Measurements from ENCODE around the gene LEKR1. TPM values are rescaled to one million over a fixed set of nuclear protein-coding genes. Genes with fewer than 3 reads are reported as not detected.

LEKR1 gene
- total and polyA plus RNA-seq, 9 of the 15 experiments (the other 6 are each of a cell fraction or from before 2014, with no cell fraction given) = 0.76 to 1.8 (median 1.2) TPM

DNA sequence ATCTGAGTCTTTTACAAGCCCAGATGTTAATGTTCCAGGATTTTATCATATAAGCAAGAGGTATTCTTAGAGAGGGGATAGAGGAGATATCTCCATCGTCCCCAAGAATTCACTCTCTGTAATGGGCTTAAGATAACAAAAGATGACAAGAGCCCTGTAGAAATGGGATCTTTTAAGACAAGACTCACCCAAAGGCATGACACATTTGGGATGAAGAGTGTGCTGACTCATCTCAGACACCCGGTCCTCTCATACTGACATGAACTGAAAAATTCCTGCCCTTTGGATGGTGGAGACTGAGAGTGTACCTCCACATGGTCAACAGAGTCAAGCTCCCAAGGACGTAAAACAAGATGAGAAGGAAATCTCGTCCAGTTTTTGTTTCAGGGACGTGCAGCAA lies 11.0 kb downstream of the LEKR1 start:
- H3K4me2 ChIP-seq (ENCODE audit: insufficient read depth, low read length) = no peak overlapping the region
- WGBS (ENCODE audit: insufficient coverage, low coverage, missing lambda C conversion rate) = 18% methylated on average over 5 of the region's 5 CpGs
- POLR2A ChIA-PET = interaction anchor here (0.6 to 1.0 kb wide), 2 partner anchors 11 to 148 kb away, joined by 3 to 5 read pairs; partner anchors contain the start of gene LEKR1
- ATAC-seq = peak; percentile 31; the same call in 2 of the 3 replicates
- no peak overlapping the region for H3K27ac ChIP-seq (ENCODE audit: extremely low read depth, low read depth, low read length)
- in situ Hi-C loops (cut with MboI) = no loop called here
- DNase-seq (ENCODE audit: extremely low read depth in 1 of 4, low spot score in 3 of 4) = peak in 2 of 4 experiments; percentile 11 to 40
- no TSS peak for BruUV-seq (replicated peaks)
- no peak overlapping the region for H3K9ac ChIP-seq (ENCODE audit: insufficient read depth in 1 of 2, low read depth in 2 of 2, low read length in 2 of 2)
- no peaks in the 10 kb centered on the region for H3K9me1 ChIP-seq (ENCODE audit: control insufficient read depth, insufficient read depth, low read length)
- H3K9me3 ChIP-seq (replicated peaks; ENCODE audit: control insufficient read depth, insufficient read depth, low read depth, low read length) = no peaks in the 10 kb centered on the region
- no peaks in the 10 kb centered on the region; a peak in 1 of 5 replicates for H3K4me1 ChIP-seq (replicated peaks in 1 of 2; ENCODE audit: control insufficient read depth in 2 of 2, insufficient read depth in 2 of 2, low read length in 2 of 2)
- no peak overlapping the region for H2AFZ ChIP-seq (ENCODE audit: low read depth, low read length)
- H3K27me3 ChIP-seq (ENCODE audit: control insufficient read depth in 2 of 2, insufficient read depth in 2 of 2, low read length in 2 of 2) = no peaks in the 10 kb centered on the region
- no peaks in the 10 kb centered on the region for H3K36me3 ChIP-seq (ENCODE audit: control insufficient read depth, insufficient read depth, low read length)
- H3K79me2 ChIP-seq (ENCODE audit: control insufficient read depth, insufficient read depth, low read length) = no peaks in the 10 kb centered on the region
- intact Hi-C loops (cut with micrococcal nuclease) = no loop called here
- H3K4me3 ChIP-seq = no peak overlapping the region
- FAIRE-seq = peak; percentile 60
- TF ChIP-seq ZBTB1 (CRISPR knock-in tag; IDR thresholded peaks at IDR 0.05; ENCODE audit: borderline replicate concordance, low read depth) (no peak), NR2C2 (CRISPR knock-in tag; IDR thresholded peaks at IDR 0.05) (no peak), NR2C2 (tag; IDR thresholded peaks at IDR 0.05) (no peak), C11orf30 (IDR thresholded peaks at IDR 0.05; ENCODE audit: low read depth) (peak; percentile 76; the same call in 1 of the 2 replicates), ZNF316 (IDR thresholded peaks at IDR 0.05) (peak; percentile 71), RCOR1 (IDR thresholded peaks at IDR 0.05; ENCODE audit: borderline replicate concordance in 1 of 2, low read depth in 2 of 2, low read length in 2 of 2) (0 out of 4 replicates have a peak, but pooled peaks of 1 of the 2 experiments have one; percentile 4), JUND (IDR thresholded peaks at IDR 0.05; ENCODE audit: borderline replicate concordance, low read depth, low read length) (peak; percentile 34; the same call in 1 of the 2 replicates), JUND (tag; IDR thresholded peaks at IDR 0.05; ENCODE audit: borderline replicate concordance, low read depth, low read length) (no peak), CC2D1A (IDR thresholded peaks at IDR 0.05) (no peak), FOSL1 (tag; conservative IDR thresholded peaks at IDR 0.05) (peak; percentile 60), ZNF644 (tag; IDR thresholded peaks at IDR 0.05; ENCODE audit: low read depth) (no peak), MECOM (CRISPR knock-in tag; IDR thresholded peaks at IDR 0.05) (no peak), MAFG (tag; conservative IDR thresholded peaks at IDR 0.05) (peak; percentile 47), TCFL5 (CRISPR knock-in tag; conservative IDR thresholded peaks at IDR 0.05) (no peak), GATA2 (CRISPR knock-in tag; IDR thresholded peaks at IDR 0.05) (no peak), ELF4 (CRISPR knock-in tag; IDR thresholded peaks at IDR 0.05) (no peak), NFE2 (IDR thresholded peaks at IDR 0.05; ENCODE audit: low read depth) (peak; percentile 63), ZNF354B (CRISPR knock-in tag; IDR thresholded peaks at IDR 0.05) (no peak), STAT5A (IDR thresholded peaks at IDR 0.05; ENCODE audit: borderline replicate concordance, low read length) (no peak), NFATC3 (IDR thresholded peaks at IDR 0.05) (no peak), MAFK (IDR thresholded peaks at IDR 0.05; ENCODE audit: low read length) (peak; percentile 40; the same call in 1 of the 2 replicates)
- TF ChIP-seq, protein P1, sequence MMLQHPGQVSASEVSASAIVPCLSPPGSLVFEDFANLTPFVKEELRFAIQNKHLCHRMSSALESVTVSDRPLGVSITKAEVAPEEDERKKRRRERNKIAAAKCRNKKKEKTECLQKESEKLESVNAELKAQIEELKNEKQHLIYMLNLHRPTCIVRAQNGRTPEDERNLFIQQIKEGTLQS (IDR thresholded peaks at IDR 0.05) = peak; percentile 43
- TF ChIP-seq, protein P1 (CRISPR knock-in tag; conservative IDR thresholded peaks at IDR 0.05) = no peak
- TF ChIP-seq, protein P2, sequence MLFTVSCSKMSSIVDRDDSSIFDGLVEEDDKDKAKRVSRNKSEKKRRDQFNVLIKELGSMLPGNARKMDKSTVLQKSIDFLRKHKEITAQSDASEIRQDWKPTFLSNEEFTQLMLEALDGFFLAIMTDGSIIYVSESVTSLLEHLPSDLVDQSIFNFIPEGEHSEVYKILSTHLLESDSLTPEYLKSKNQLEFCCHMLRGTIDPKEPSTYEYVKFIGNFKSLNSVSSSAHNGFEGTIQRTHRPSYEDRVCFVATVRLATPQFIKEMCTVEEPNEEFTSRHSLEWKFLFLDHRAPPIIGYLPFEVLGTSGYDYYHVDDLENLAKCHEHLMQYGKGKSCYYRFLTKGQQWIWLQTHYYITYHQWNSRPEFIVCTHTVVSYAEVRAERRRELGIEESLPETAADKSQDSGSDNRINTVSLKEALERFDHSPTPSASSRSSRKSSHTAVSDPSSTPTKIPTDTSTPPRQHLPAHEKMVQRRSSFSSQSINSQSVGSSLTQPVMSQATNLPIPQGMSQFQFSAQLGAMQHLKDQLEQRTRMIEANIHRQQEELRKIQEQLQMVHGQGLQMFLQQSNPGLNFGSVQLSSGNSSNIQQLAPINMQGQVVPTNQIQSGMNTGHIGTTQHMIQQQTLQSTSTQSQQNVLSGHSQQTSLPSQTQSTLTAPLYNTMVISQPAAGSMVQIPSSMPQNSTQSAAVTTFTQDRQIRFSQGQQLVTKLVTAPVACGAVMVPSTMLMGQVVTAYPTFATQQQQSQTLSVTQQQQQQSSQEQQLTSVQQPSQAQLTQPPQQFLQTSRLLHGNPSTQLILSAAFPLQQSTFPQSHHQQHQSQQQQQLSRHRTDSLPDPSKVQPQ (CRISPR knock-in tag; IDR thresholded peaks at IDR 0.05; ENCODE audit: borderline replicate concordance) = no peak
- no peaks in the 10 kb centered on the region for H4K20me1 ChIP-seq (replicated peaks; ENCODE audit: control insufficient read depth, insufficient read depth, low read length)
- CTCF ChIA-PET (ENCODE audit: low intra/inter-chr PET ratio) = no interaction called here

All from K562 (cell line).